Fibroblast of skin of scalp (primary cell): Measurements from ENCODE around the gene DNLZ.

Experiments used
- DNase-seq: peaks from one replicate; pipeline ENCODE4 v3.0.0-alpha.2; 2013

The DNLZ gene

DNA sequence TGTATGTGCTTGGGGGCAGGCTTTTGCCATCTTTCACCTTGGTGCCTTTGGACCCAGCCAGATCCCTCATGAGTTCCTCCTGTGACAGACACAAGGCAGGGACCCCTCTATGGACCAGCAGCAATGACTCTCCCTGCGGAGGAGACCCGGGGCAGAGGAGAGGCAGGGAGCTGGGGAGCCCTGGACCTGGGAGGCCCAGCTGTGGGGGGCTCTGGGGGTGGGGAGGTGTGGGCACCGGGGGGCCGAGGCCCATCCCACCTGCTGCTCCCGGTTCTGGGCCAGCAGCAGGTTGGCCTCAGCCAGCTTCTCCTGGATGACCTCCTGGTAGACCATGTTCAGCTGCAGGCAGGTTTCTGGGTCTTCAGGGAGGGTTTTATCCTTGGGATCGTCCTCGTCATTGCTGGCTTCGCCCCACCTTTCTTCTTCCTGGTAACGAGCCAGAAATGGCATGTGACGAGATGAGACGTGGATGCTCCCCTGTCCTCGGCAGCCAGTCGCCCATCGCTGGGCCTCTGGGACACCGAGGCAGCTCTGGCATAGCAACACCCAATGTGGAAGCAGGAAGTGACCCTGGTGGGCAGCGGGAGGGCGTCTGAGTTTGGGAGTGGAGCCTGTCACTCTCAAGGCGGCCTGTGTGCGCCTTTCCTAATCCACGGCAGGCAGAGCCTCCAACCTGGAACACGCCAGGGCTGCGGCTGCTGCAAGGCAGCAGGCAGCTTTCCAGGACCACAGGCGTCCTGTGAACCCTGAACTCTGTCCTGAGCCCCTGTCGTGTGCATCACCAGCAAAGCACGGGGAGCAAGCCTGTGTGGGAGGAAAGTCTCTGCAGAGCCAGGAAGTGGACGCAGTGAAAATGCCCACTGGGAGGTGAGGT, 32.0 kb upstream of the DNLZ start:
- no peak for DNase-seq

GRCh38 chr9:136395020-136395340, 31.4 kb upstream of the DNLZ start:
- no peak for DNase-seq

DNA sequence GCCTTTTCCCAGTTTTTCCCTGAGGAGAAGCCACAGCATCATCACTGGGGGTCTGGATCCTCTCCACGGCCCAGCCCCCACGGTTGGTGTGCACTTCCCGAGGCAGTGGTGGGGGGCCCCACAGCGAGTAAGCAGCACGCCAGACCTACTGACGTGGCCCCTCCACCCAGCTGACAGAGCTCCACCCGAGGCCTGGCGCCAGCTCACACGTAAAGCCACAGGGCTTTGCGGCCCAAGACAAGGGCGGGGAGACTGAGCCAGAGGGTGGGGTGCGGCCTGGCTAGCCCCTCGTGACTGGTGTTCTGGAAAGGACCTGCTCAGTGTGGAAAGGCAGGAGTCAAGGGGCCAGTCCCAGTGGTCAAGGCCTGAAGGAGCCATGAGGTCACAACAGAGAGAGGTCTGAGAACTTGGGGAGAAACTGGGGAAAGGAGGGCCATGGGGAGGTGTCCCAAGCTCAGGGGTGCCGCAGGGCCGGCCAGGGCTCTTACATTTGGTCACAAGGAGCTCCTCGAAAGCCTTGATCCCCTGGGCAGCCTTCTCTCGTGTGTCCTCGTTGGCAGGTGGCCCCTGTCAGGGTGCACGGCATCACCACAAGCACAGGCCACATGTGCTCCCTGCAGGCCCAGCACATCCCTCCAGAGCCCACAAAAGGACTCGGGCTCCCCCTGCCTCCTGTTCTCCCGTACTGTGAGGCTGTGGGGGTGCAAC, 30.9 kb upstream of the DNLZ start:
- DNase-seq = no peak

GRCh38 chr9:136393531-136393930, 30.0 kb upstream of the DNLZ start:
- DNase-seq = no peak

DNA sequence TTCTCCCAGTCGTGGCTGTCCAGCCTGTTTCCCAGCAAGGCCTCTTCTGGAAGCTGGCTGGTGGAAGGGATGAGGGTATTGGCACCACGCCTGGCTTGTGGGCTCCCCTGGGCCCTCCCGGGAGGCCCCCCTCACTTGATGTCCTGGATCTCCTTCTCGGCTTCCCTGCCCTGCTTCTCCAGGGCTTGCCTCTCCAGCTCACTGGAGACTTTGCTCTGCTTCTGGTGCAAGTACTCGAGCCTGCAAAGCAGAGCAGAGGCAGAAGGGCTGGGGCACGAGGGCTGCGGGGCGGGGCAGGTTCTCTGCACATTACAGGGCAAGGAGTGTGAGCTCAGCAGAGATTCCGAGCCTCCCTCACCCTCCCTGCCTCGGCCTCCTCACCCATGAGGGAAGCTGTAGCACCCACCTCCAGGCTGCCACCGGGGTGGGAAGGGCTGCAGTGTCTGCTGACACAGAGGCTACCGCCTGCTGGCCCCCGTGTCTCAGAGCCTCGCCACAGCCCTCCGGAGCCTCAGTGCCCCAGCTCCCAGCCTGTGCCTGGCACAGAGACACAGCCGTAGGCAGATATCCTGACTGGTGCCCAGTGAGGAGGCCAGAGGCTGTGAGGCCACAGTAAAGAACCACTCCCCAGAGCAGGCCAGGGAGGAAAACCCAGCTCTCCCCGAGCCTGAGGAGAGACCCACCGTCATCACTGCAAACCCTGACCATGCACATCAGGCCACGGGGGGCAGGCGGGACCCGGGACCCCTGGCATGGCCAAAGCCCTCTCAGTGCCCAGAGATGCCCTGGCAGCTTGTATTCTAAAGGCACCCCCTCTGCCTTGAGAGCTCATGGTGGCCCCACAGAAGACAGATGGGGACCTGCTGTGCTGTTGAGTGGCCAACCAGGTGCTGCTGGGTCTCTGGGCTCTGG, 29.2 kb upstream of the DNLZ start:
- DNase-seq = no peak

- no peak for DNase-seq
Measured at GRCh38 chr9:136391737-136392537, 28.4 kb upstream of the DNLZ start.

DNA sequence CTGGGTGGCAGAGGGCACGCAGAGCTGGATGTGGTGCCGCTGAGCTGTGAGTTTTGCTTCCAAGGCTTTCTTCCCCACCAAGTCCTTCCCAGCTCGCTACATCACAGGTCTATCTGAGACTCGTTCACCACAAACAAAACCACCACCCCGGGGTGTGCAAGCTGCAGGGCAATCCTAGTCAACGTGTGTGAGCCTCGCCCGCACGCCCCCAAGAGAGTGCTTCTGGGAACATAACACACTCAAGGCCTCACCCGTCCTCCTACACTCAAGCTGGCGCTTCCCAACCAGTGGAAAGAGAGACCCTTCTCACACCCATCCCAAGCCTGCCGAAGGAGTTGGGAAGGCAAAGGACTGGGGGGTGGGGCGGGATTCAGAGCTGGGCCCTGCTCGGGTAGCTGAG, 25.9 kb upstream of the DNLZ start:
- no peak for DNase-seq

GRCh38 chr9:136387217-136387616, 23.7 kb upstream of the DNLZ start:
- no peak for DNase-seq

DNA sequence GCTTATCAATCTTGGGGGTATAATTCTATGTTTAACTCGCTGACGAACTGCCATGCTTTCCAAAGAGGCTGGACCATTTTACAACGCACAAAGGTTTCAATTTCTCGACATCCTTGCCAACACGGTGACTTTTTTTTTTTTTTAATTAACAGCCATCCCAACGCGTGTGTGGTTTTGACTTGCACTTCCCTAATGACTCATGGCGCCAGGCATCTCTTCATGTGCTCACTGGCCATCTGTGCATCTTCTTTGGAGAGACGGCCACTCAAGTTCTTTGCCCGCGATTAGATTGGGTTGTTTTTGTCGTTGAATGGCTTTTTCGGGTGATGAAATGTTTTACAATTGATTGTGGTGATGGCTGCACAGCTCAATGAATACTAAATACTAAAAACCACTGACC, 22.5 kb upstream of the DNLZ start:
- DNase-seq = no peak

DNA sequence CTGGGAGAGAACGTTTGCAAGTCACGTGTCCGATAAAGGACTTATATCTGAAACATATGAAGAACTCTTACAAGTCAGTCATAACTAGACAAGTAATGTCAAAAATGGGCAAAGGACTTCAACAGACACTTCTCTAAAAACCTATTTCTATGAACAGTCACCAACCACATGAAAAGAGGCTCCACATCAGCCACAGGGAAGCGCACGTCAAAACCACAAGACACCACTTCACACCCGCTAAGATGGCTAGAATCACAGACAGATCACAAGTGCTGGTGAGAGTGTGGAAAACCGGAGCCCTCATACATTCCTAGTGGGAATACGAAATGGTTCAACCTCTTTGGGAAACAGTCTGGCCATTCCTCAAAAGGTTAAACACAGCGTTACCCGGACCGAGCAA, 21.5 kb upstream of the DNLZ start:
- DNase-seq = no peak

DNA sequence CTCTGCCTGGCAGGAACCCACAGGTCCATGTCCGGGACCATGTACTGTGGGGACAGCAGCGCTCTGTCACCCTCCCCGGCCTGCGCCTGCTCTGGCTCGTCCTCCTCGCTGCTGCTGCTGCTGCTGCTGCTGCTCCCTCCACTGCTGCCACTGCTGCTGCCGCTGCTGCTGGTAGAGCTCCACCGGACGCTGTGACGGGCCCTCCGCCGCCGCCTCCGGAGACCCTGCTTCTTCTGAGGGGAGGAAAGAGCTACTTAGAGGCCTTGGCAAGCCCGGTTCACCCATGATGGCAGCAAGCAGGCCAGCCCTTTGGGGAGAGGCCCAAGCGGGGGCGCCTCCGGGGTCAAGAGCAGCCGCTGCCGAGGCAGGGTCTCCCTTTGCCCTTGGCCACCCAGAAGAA, 19.9 kb upstream of the DNLZ start:
- DNase-seq = no peak

DNA sequence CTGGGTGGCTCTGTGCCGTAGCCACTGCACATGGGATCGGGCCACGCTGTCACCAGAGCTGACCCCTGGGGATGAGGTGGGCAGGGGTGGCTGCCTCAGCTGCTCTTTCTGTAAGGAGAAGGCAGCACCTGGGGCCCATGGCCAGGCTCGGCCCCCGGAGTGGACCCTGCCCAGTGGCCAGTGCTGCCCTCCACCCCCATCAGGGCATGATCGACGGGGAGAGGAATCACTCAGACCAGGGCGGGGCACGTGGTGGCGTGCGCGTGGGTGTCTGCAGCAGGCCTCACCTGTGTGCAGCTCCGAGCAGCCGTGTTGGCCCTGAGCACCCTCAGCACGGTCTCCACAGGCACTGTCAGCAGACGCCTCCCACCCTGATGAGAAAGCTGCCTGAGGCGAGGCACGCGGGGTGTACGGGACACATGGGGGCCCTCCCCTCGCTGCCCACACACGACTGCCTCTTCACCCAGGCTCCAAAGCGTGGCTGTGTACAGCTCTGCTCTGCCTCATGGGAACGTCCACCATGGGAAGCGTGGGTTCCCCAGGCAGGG, 18.5 kb upstream of the DNLZ start:
- no peak for DNase-seq

DNA sequence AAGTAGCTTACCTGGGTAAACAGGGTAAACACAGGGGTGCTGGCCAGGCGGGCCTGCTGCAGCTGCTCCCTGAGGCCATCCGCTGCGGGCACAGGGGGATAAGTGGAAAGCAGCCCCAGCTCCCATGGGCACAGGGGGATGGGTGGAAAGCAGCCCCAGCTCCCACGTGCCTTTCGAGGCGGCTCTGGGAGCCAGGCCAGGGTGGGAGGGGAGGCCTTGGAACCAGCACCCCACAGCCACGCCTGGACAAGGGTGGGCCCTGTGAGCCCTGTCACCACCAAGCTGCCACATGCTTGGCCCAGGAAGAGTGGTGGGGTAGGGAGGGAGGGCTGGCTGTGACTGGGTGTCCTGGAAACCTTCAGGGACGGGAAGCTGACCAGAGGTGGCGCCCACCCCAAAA, 17.8 kb upstream of the DNLZ start:
- no peak for DNase-seq

DNA sequence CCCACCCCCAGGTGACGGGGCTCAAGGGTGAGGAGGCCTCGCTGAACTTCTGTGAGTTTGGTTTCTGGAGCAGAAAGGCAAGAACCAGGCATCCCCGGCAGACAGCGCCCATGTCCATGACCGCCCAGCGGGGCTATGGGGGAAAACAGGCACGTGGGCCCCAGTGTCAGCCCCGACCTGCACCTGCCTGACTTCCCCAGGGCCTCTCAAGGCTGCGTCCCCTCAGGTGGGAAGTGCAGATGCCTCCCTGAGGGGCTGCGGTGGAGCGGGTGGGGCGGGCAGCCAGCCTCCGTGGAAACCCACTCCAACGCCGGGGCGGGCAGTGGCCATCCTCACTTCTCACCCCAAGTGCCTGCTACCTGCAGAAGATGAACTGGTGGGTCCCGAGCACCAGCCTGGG, 16.8 kb upstream of the DNLZ start:
- no peak for DNase-seq

DNA sequence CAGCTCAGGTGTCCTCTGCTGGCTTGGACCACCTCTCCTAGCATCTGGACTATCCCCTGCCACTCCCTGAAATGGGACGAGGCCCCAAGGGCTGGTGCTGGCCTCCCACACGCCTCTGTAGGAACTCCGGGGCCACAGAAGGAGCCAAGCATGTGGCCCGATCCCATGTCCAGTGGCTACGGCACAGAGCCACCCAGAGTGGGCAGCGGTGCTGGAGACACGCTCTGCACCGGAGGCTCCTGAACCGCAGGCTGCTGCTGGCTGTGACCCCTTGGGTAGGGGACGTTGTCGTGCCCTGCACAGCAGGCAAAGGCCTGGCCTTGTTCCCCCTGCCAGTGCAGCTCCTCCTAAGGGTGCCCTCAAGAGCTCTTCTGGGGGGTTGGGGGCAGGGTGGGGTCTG, 16.3 kb upstream of the DNLZ start:
- DNase-seq = no peak

DNA sequence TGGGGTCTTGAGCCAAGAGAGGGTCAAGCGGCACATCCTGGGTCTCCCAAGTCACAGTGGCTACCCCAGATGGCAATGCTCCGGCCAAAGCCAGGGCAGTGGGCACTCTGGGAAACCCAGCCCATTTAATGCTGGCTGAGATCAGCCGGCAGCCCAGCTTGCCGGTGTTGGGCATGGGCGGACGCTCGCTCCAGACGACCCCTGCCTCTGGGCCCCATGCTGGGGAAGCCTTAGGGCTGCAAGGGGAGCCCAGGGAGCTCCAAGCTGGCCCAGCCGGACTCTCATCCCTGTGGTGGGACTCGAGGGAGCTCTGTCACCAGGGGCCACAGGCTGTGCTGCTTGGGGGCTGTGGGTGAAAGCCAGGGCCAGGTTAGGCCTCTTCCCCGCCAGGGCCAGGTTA, 15.9 kb upstream of the DNLZ start:
- no peak for DNase-seq

DNA sequence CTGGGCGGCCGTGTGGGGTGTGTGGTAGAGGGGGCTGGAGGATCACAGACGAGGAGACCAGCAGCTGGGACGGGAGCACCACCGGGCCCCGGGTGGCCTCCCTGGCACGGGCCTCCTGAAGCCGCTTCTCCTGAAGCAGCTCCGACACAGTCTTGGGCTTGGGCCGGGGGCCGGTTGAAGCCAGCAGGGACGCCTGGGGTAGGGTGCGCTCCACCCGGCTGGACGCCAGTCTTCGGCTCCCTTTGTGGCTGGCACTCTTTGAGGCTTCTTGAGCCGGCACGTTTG, 15.4 kb upstream of the DNLZ start:
- no peak for DNase-seq

GRCh38 chr9:136378170-136379002, 14.8 kb upstream of the DNLZ start:
- no peak for DNase-seq

GRCh38 chr9:136377341-136378169, 14.0 kb upstream of the DNLZ start:
- DNase-seq = no peak

- no peak for DNase-seq
Measured at GRCh38 chr9:136376457-136376856, 12.9 kb upstream of the DNLZ start.

DNA sequence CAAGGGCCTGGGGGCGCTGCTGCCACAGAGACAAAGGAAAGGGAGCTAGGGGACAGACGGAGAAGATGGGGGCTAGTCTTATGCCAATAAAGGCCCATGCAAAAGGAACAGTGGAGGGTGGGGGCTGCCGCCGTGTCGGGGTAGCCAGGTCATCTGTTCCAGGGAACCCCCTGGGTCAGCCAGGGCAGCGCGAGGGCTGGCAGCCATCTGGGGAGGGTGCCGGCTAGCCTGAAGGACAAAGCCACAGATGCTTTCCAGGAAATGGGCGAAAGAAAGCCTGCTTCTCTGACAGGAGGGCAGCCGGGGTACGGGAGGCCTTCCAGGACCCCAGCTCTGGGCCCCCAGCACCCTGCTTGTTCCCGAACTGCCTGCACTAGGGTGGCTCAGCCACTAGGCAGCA, 11.6 kb upstream of the DNLZ start:
- DNase-seq = no peak
